Left colon (tissue), 2 donors: ENCODE measurements around the gene APP. TPM values are rescaled to one million over a fixed set of nuclear protein-coding genes. Genes with fewer than 3 reads are reported as not detected.
A peak's percentile ranks its signal among the peaks of the same experiment; 100 is the strongest.
"Not testable (repeated sequence)": the region's sequence is repeated elsewhere in the genome, so short reads cannot be mapped to it uniquely, and the experiment has no call there.

Experiments
- ATAC-seq: fragments of 200-7000 bp; cut with Tn5 transposase; one replicate; pipeline ENCODE4 v1.9.1; 2020; ENCODE audit warnings: mild to moderate bottlenecking, moderate library complexity
- DNase-seq, 2 donors: peaks; one replicate each; pipeline ENCODE4 v3.0.0-alpha.2; 2020
- intact Hi-C, 2 donors: fragments of 100-400 bp; cut with DNase I in 1 of 2; cut with micrococcal nuclease in 1 of 2; formaldehyde crosslinking; loops; one replicate each; pipeline versions ENCODE4 v1.11.2 to v1.14.0; 2022; cut with DNase I, micrococcal nuclease
- total RNA-seq, 2 donors: library from RNA; stranded (reverse); fragmentation: NEBNext Ultra II Directional; extraction: Animal tissue kit (Norgen Biotek cat#: 25700); gene quantifications; one replicate each; pipeline ENCODE4 v1.2.1, GENCODE V29; 2021
- donor health status: DM: no; HTN: no; CAD: no.
- donor health status: DM: yes; HTN: yes; CAD: no.

APP gene
- total RNA-seq, 2 donors from 2014 or later = 884 to 960 TPM

GRCh38 chr21:26082549-26082948 is 88.0 kb downstream of the APP start:
- intact Hi-C loops = no loop called here
- ATAC-seq (no peak), DNase-seq (no peak)

- intact Hi-C loops, DNase-seq, ATAC-seq: not testable (repeated sequence)
These were observed 89.3 kb downstream of the APP start for GRCh38 chr21:26081175-26081760.

GRCh38 chr21:26080211-26080610 is 90.4 kb downstream of the APP start:
- ATAC-seq (no peak), DNase-seq (no peak)
- intact Hi-C loops = no loop called here

GRCh38 chr21:26079366-26079765 is 91.2 kb downstream of the APP start:
- DNase-seq = no peak
- no peak for ATAC-seq
- intact Hi-C loops = no loop called here

- DNase-seq = no peak
- ATAC-seq = no peak
- intact Hi-C loops = no loop called here
These were observed 93.0 kb downstream of the APP start for GRCh38 chr21:26077521-26077920.

- ATAC-seq (no peak), DNase-seq (no peak)
These were observed 97.6 kb downstream of the APP start for GRCh38 chr21:26072666-26073615.

GRCh38 chr21:26070822-26071425 is 99.6 kb downstream of the APP start:
- ATAC-seq = peak; percentile 77
- intact Hi-C loops = no loop called here
- DNase-seq = peak; percentile 38 to 43

More at GRCh38 chr21:26072666-26073615, 97.6 kb downstream of the APP start:
- intact Hi-C loops = no loop called here

- ATAC-seq = no peak
- DNase-seq = no peak
- intact Hi-C loops = no loop called here
These were observed 100.4 kb downstream of the APP start for GRCh38 chr21:26070121-26070520.

GRCh38 chr21:26068776-26069175 is 101.8 kb downstream of the APP start:
- DNase-seq (no peak), ATAC-seq (peak; percentile 24)

GRCh38 chr21:26067836-26068594 is 102.6 kb downstream of the APP start:
- no peak for DNase-seq
- ATAC-seq = no peak
- intact Hi-C loops = no loop called here

More at GRCh38 chr21:26068776-26069175, 101.8 kb downstream of the APP start:
- intact Hi-C loops = no loop called here

GRCh38 chr21:26064506-26064905 is 106.1 kb downstream of the APP start:
- ATAC-seq = no peak
- DNase-seq = no peak
- intact Hi-C loops = no loop called here

GRCh38 chr21:26061437-26061836 is 109.1 kb downstream of the APP start:
- intact Hi-C loops = no loop called here
- DNase-seq = no peak
- no peak for ATAC-seq

GRCh38 chr21:26060335-26061115 is 110.0 kb downstream of the APP start:
- no peak for ATAC-seq
- intact Hi-C loops = no loop called here
- no peak for DNase-seq

GRCh38 chr21:26057477-26058170 is 112.9 kb downstream of the APP start:
- no peak for ATAC-seq
- intact Hi-C loops = no loop called here
- DNase-seq = no peak

GRCh38 chr21:26055841-26056264 is 114.7 kb downstream of the APP start:
- intact Hi-C loops = no loop called here
- ATAC-seq = no peak

GRCh38 chr21:26055010-26055409 is 115.6 kb downstream of the APP start:
- intact Hi-C loops = no loop called here
- DNase-seq (no peak), ATAC-seq (peak; percentile 43)

More at GRCh38 chr21:26055841-26056264, 114.7 kb downstream of the APP start:
- no peak for DNase-seq

- ATAC-seq = no peak
- intact Hi-C loops = no loop called here
- DNase-seq = no peak
These were observed 118.5 kb downstream of the APP start for GRCh38 chr21:26052057-26052456.

GRCh38 chr21:26050857-26051256 is 119.7 kb downstream of the APP start:
- ATAC-seq (no peak), DNase-seq (no peak)
- intact Hi-C loops = no loop called here
